H1 (cell line): ENCODE data around the gene KCNQ1. TPM values are rescaled to one million over a fixed set of nuclear protein-coding genes. Genes with fewer than 3 reads are reported as not detected.

Source experiments
- CTCF ChIA-PET: fragments of 300-600 bp; sonication (Branson Sonifier 250); formaldehyde crosslinking; loops from one replicate; lab custom pipeline; 2021; ENCODE audit not compliant: partially characterized antibody; lab: Charles Lee
- POLR2A ChIA-PET: fragments of 300-600 bp; sonication (Branson Sonifier 250); formaldehyde crosslinking; loops from one replicate; lab custom pipeline; 2021; ENCODE audit warnings: inconsistent platforms; ENCODE audit not compliant: partially characterized antibody; lab: Charles Lee
- DNase-seq, 2 experiments: peaks; one replicate each; pipeline versions ENCODE4 v3.0.0 to v3.0.0-alpha.2; 2010 to 2022; ENCODE audit warnings: low spot score in 2 of 2, low read depth in 1 of 2, mixed read lengths in 1 of 2
- FAIRE-seq: peaks from 2 replicates; lab custom pipeline; 2011; peaks lifted over from hg19 to GRCh38; lab: Jason Lieb, UNC
- H2AFZ ChIP-seq: 2 replicates; pipeline ENCODE4 v1.8.1; 2012; ENCODE audit warnings: low read length, inconsistent platforms
- H2AK5ac ChIP-seq: 2 replicates; pipeline ENCODE4 v1.6.1; 2013; ENCODE audit warnings: low read depth, low read length
- H2BK120ac ChIP-seq: replicated peaks from 2 replicates; pipeline ENCODE3; 2013; ENCODE audit warnings: low read depth, low read length, inconsistent platforms
- H2BK12ac ChIP-seq: 2 replicates; pipeline ENCODE4 v1.6.1; 2013; ENCODE audit warnings: low read depth, low read length
- H2BK15ac ChIP-seq: 2 replicates; pipeline ENCODE4 v1.6.1; 2013; ENCODE audit warnings: low read length
- H2BK20ac ChIP-seq: 2 replicates; pipeline ENCODE4 v1.6.1; 2013; ENCODE audit warnings: low read length
- H2BK5ac ChIP-seq: 2 replicates; pipeline ENCODE4 v1.6.1; 2013; ENCODE audit warnings: low read depth, low read length
- H3K14ac ChIP-seq: 2 replicates; pipeline ENCODE4 v1.6.1; 2013; ENCODE audit warnings: inconsistent platforms; ENCODE audit not compliant: insufficient read length
- H3K18ac ChIP-seq: 2 replicates; pipeline ENCODE4 v1.6.1; 2013; ENCODE audit warnings: low read length; ENCODE audit errors: extremely low read depth
- H3K23ac ChIP-seq: 2 replicates; pipeline ENCODE4 v1.6.1; 2013; ENCODE audit warnings: inconsistent platforms; ENCODE audit not compliant: insufficient read length
- H3K23me2 ChIP-seq: 2 replicates; pipeline ENCODE4 v1.6.1; 2013; ENCODE audit warnings: low read depth, low read length
- H3K27ac ChIP-seq: 2 replicates; pipeline ENCODE4 v1.6.1; 2011; ENCODE audit warnings: low read depth, low read length, inconsistent platforms
- H3K27me3 ChIP-seq, 4 experiments: replicated peaks in 1 of 4; 1 replicate in 1 of 4; 2 replicates in 3 of 4; pipeline versions ENCODE4 v1.6.1 to v1.8.1; 2011 to 2013; ENCODE audit warnings: low read length in 3 of 4, mild to moderate bottlenecking in 3 of 4, inconsistent platforms in 2 of 4, mixed read lengths in 2 of 4, moderate library complexity in 1 of 4; ENCODE audit not compliant: control insufficient read depth in 3 of 4, insufficient read depth in 3 of 4; ENCODE audit errors: extremely low read depth in 1 of 4
- H3K36me3 ChIP-seq, 4 experiments: 2 replicates each; pipeline versions ENCODE4 v1.6.1 to v1.8.1; 2011 to 2013; ENCODE audit warnings: mild to moderate bottlenecking in 4 of 4, low read length in 3 of 4, moderate library complexity in 2 of 4, control low read depth in 1 of 4, inconsistent platforms in 1 of 4; ENCODE audit not compliant: insufficient read depth in 4 of 4, control insufficient read depth in 2 of 4
- H3K4ac ChIP-seq: replicated peaks from 2 replicates; pipeline ENCODE3; 2013; ENCODE audit warnings: low read length, low read depth, mixed read lengths, inconsistent platforms; ENCODE audit not compliant: insufficient read length
- H3K4me1 ChIP-seq, 4 experiments: replicated peaks in 1 of 4; 1 replicate in 1 of 4; 2 replicates in 3 of 4; pipeline versions ENCODE4 v1.6.1 to v1.8.1; 2011 to 2013; ENCODE audit warnings: low read length in 3 of 4, inconsistent platforms in 2 of 4, mixed read lengths in 1 of 4; ENCODE audit not compliant: insufficient read depth in 4 of 4, control insufficient read depth in 3 of 4
- H3K4me2 ChIP-seq, 2 experiments: 2 replicates each; pipeline versions ENCODE4 v1.6.1 to v1.8.1; 2011 to 2013; ENCODE audit warnings: low read depth in 2 of 2, low read length in 2 of 2, control low read depth in 1 of 2, inconsistent platforms in 1 of 2, mild to moderate bottlenecking in 1 of 2; ENCODE audit not compliant: insufficient read depth in 1 of 2
- H3K4me3 ChIP-seq, 4 experiments: fragments of 200-600, 300-600 bp in 1 of 4; sonication (generic), shearing (Covaris generic), sonication (Bioruptor Twin) in 1 of 4; 2 replicates each; pipeline versions ENCODE4 v1.5.1 to v1.8.1; 2011 to 2016; ENCODE audit warnings: low read length in 4 of 4, low read depth in 3 of 4, control low read depth in 2 of 4, inconsistent platforms in 2 of 4, mild to moderate bottlenecking in 2 of 4, mixed read lengths in 1 of 4, moderate library complexity in 1 of 4; ENCODE audit not compliant: insufficient read depth in 2 of 4; ENCODE audit errors: extremely low read depth in 1 of 4
- H3K56ac ChIP-seq: replicated peaks from 2 replicates; pipeline ENCODE3; 2013; ENCODE audit warnings: low read depth, mild to moderate bottlenecking, mixed read lengths, low read length, inconsistent platforms; ENCODE audit not compliant: insufficient read length
- H3K79me1 ChIP-seq: 2 replicates; pipeline ENCODE4 v1.6.1; 2013; ENCODE audit warnings: low read depth, low read length, control low read depth
- H3K79me2 ChIP-seq, 2 experiments: 2 replicates each; pipeline versions ENCODE4 v1.6.1 to v1.8.1; 2012 to 2013; ENCODE audit warnings: low read length in 2 of 2, mild to moderate bottlenecking in 2 of 2, inconsistent platforms in 1 of 2; ENCODE audit not compliant: insufficient read depth in 2 of 2, control insufficient read depth in 1 of 2
- H3K9ac ChIP-seq, 4 experiments: replicated peaks in 1 of 4; 1 replicate in 1 of 4; 2 replicates in 3 of 4; pipeline versions ENCODE4 v1.6.1 to v1.8.1; 2011 to 2013; ENCODE audit warnings: low read depth in 3 of 4, low read length in 3 of 4, control low read depth in 2 of 4, mild to moderate bottlenecking in 2 of 4, moderate library complexity in 2 of 4, inconsistent platforms in 1 of 4; ENCODE audit errors: extremely low read depth in 1 of 4
- H3K9me3 ChIP-seq, 2 experiments: 2 replicates each; pipeline versions ENCODE4 v1.6.1 to v1.8.1; 2012 to 2013; ENCODE audit warnings: mild to moderate bottlenecking in 2 of 2, moderate library complexity in 2 of 2, control low read depth in 1 of 2, inconsistent platforms in 1 of 2, low read depth in 1 of 2, low read length in 1 of 2, mixed read lengths in 1 of 2; ENCODE audit not compliant: insufficient read depth in 2 of 2
- H4K20me1 ChIP-seq, 2 experiments: replicated peaks in 1 of 2; 2 replicates each; pipeline versions ENCODE3 to v1.8.1; 2011 to 2013; ENCODE audit warnings: inconsistent platforms in 2 of 2, low read length in 2 of 2, mild to moderate bottlenecking in 1 of 2; ENCODE audit not compliant: insufficient read depth in 2 of 2, control insufficient read depth in 1 of 2
- H4K5ac ChIP-seq: 2 replicates; pipeline ENCODE4 v1.6.1; 2013; ENCODE audit warnings: low read length, low read depth, mixed read lengths, inconsistent platforms; ENCODE audit not compliant: insufficient read length
- H4K8ac ChIP-seq: 2 replicates; pipeline ENCODE4 v1.8.0; 2013; ENCODE audit warnings: mild to moderate bottlenecking, moderate library complexity, low read length, inconsistent platforms; ENCODE audit not compliant: insufficient read depth; ENCODE audit errors: extremely low read depth
- H4K91ac ChIP-seq: replicated peaks from 2 replicates; pipeline ENCODE3; 2013; ENCODE audit warnings: low read length, mixed read lengths, inconsistent platforms; ENCODE audit not compliant: insufficient read length
- BRCA1 ChIP-seq: IDR thresholded peaks from 2 replicates; pipeline ENCODE4 v1.6.1; 2012; ENCODE audit warnings: low read depth, low read length, improper control_type of control experiment
- CEBPB ChIP-seq: IDR thresholded peaks from 2 replicates; pipeline ENCODE4 v1.6.1; 2012; ENCODE audit warnings: low read depth, low read length
- KDM4A ChIP-seq: IDR thresholded peaks from one replicate; pipeline ENCODE4 v1.7.1; 2012; ENCODE audit warnings: low read depth, mild to moderate bottlenecking, moderate library complexity, low read length, inconsistent platforms; ENCODE audit not compliant: severe bottlenecking
- WGBS, 2 experiments: shearing (Covaris generic) in 1 of 2; methylation state at CpG; one replicate each; pipeline versions ENCODE4 v1.1.6 to v1.1.7; 2013 to 2015; ENCODE audit warnings: low lambda C conversion rate in 2 of 2, mixed read lengths in 2 of 2, inconsistent platforms in 1 of 2, low coverage in 1 of 2, missing lambda C conversion rate in 1 of 2; ENCODE audit not compliant: insufficient replicate concordance in 2 of 2, insufficient coverage in 1 of 2, insufficient read length in 1 of 2; ENCODE audit errors: extremely low coverage in 1 of 2, missing lambda C conversion rate in 1 of 2; 5-methylcytosine and 5-hydroxymethylcytosine counted together
- polyA plus RNA-seq, 7 experiments: library from polyadenylated mRNA; depleted of rRNA in 3 of 7; stranded (reverse) in 5 of 7; unstranded in 2 of 7; fragments of >200 nt in 5 of 7; fragments of 200-250 nt in 2 of 7; gene quantifications; 1 replicate in 5 of 7; 2 replicates in 1 of 7; 4 replicates in 1 of 7; pipeline versions ENCODE4 v1.2.1 to v1.2.3, GENCODE V29; 2011 to 2013; ENCODE audit warnings: missing spikeins in 2 of 7, mixed read lengths in 2 of 7
- total RNA-seq: library from RNA; stranded (reverse); fragmentation: NEBNext Ultra II Directional; extraction: Animal tissue kit (Norgen Biotek cat#: 25700); gene quantifications from 2 replicates; pipeline ENCODE4 v1.2.1, GENCODE V29; 2021
- TF ChIP-seq, protein P1 (sequence below), 3 experiments: IDR thresholded peaks; 1 replicate in 2 of 3; 2 replicates in 1 of 3; pipeline versions ENCODE4 v1.5.1 to v1.6.1; 2011; ENCODE audit warnings: low read length in 3 of 3, mild to moderate bottlenecking in 3 of 3, inconsistent platforms in 2 of 3, low read depth in 1 of 3, moderate library complexity in 1 of 3; ENCODE audit not compliant: insufficient read depth in 1 of 3; ENCODE audit errors: control extremely low read depth in 1 of 3

Gene KCNQ1
- total and polyA plus RNA-seq, 2 of the 8 experiments (the other 6 are each of a cell fraction or from before 2014, with no cell fraction given): 1.9 to 2.0 TPM

DNA sequence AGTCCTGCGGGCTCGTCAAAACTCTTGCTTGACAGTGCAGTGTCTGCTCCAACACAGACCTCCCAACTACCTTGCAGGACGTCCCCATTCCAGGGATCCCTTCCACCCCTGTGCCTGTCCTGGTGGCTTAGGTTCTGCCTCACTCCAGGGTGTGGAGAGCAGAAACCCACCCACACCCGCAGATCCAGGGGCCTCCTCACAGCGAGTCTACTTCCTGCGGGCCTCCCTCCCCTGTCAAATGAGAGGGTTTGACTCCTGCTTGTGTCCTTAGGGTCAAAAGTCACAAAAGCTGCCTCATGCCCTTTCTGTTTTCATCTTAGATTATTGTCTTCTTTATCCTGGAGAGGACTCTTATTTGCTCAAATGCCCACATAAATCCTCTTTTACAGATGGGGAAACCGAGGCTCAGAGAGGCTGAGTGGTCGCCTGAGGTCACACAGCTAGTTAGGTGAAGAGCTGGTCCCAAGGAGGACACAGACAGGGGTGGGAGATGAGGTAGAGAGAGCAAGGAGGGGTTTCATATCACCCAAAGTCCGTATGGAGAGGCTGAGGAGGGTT, 336.1 kb downstream of the KCNQ1 start:
- Histone ChIP-seq H2BK20ac (peak overlapping the region; percentile 48; the same call in 1 of the 2 replicates), H3K18ac (peak overlapping the region; percentile 6; the same call in 1 of the 2 replicates), H3K56ac (no peak overlapping the region), H4K5ac (no peak overlapping the region), H4K8ac (no peak overlapping the region), H3K27me3 (peaks cover 0 to 6% (median 3%) of the 10 kb centered on the region in 4 experiments; a peak in 4 of 7 replicates), H3K4me2 (no peak overlapping the region), H3K14ac (no peak overlapping the region), H2BK12ac (0 out of 2 replicates have a peak overlapping the region, but pooled peaks have one; percentile 5), H3K79me1 (no peaks in the 10 kb centered on the region), H4K20me1 (no peaks in the 10 kb centered on the region), H3K4ac (no peak overlapping the region), H2BK5ac (no peak overlapping the region), H3K27ac (no peak overlapping the region), H2AK5ac (no peak overlapping the region), H3K4me1 (peaks cover 0 to 7% (median 0%) of the 10 kb centered on the region in 4 experiments; a peak in 3 of 7 replicates), H3K9ac (no peak overlapping the region), H3K23me2 (no peaks in the 10 kb centered on the region), H3K36me3 (no peaks in the 10 kb centered on the region), H2BK120ac (no peak overlapping the region), H4K91ac (no peak overlapping the region), H3K9me3 (no peaks in the 10 kb centered on the region), H3K23ac (no peak overlapping the region), H2AFZ (no peak overlapping the region), H2BK15ac (no peak overlapping the region; the same call in 1 of the 2 replicates), H3K4me3 (no peak overlapping the region), H3K79me2 (no peaks in the 10 kb centered on the region)
- FAIRE-seq (no peak), DNase-seq (peak in 1 of 2 experiments; percentile 16)
- 87% methylated on average over 9 of the region's 9 CpGs; no CpG with 5 or more reads in 1 of the 2 experiments for WGBS, 2 experiments
- ChIA-PET CTCF (no interaction called here), POLR2A (no interaction called here)
- TF ChIP-seq KDM4A (no peak), CEBPB (no peak), BRCA1 (no peak)
- TF ChIP-seq, protein P1, sequence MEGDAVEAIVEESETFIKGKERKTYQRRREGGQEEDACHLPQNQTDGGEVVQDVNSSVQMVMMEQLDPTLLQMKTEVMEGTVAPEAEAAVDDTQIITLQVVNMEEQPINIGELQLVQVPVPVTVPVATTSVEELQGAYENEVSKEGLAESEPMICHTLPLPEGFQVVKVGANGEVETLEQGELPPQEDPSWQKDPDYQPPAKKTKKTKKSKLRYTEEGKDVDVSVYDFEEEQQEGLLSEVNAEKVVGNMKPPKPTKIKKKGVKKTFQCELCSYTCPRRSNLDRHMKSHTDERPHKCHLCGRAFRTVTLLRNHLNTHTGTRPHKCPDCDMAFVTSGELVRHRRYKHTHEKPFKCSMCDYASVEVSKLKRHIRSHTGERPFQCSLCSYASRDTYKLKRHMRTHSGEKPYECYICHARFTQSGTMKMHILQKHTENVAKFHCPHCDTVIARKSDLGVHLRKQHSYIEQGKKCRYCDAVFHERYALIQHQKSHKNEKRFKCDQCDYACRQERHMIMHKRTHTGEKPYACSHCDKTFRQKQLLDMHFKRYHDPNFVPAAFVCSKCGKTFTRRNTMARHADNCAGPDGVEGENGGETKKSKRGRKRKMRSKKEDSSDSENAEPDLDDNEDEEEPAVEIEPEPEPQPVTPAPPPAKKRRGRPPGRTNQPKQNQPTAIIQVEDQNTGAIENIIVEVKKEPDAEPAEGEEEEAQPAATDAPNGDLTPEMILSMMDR (IDR thresholded peaks at IDR 0.05; ENCODE audit: control extremely low read depth in 1 of 3, insufficient read depth in 1 of 3, low read depth in 1 of 3, low read length in 3 of 3): no peak
